ENCODE results near the gene SRF.

The SRF gene

GRCh38 chr6:43174263-43175112, 3.4 kb downstream of the SRF start:
- H3K36me3 ChIP-seq (ENCODE audit: control insufficient read depth, insufficient read depth, low read length), result peaks cover 45% of the 10 kb centered on the region
- H3K27ac ChIP-seq (ENCODE audit: low read depth, low read length), result peak overlapping the region; percentile 95
- no peaks in the 10 kb centered on the region for H3K9me3 ChIP-seq (ENCODE audit: control insufficient read depth, insufficient read depth, low read length)
- peak overlapping the region; percentile 39; the same call in 1 of the 2 replicates for H3K9ac ChIP-seq (ENCODE audit: low read depth, low read length)
- peak overlapping the region; percentile 93 for H3K4me3 ChIP-seq (ENCODE audit: low read depth, low read length)
- H3K27me3 ChIP-seq (ENCODE audit: control insufficient read depth, insufficient read depth, low read length), result no peaks in the 10 kb centered on the region
- H3K4me1 ChIP-seq (ENCODE audit: control insufficient read depth, insufficient read depth, low read length), result peaks cover 22% of the 10 kb centered on the region

- H3K36me3 ChIP-seq (ENCODE audit: control insufficient read depth, insufficient read depth, low read length), result peaks cover 47% of the 10 kb centered on the region
- H3K27ac ChIP-seq (ENCODE audit: low read depth, low read length), result no peak overlapping the region
- H3K9ac ChIP-seq (ENCODE audit: low read depth, low read length), result no peak overlapping the region
Observed at GRCh38 chr6:43175676-43176422, 4.8 kb downstream of the SRF start.

GRCh38 chr6:43176423-43176786, 5.3 kb downstream of the SRF start:
- H3K4me3 ChIP-seq (ENCODE audit: low read depth, low read length), result no peak overlapping the region
- H3K36me3 ChIP-seq (ENCODE audit: control insufficient read depth, insufficient read depth, low read length), result peaks cover 47% of the 10 kb centered on the region
- peaks cover 27% of the 10 kb centered on the region for H3K4me1 ChIP-seq (ENCODE audit: control insufficient read depth, insufficient read depth, low read length)
- H3K27me3 ChIP-seq (ENCODE audit: control insufficient read depth, insufficient read depth, low read length), result no peaks in the 10 kb centered on the region
- no peak overlapping the region for H3K27ac ChIP-seq (ENCODE audit: low read depth, low read length)
- no peak overlapping the region for H3K9ac ChIP-seq (ENCODE audit: low read depth, low read length)
- no peaks in the 10 kb centered on the region for H3K9me3 ChIP-seq (ENCODE audit: control insufficient read depth, insufficient read depth, low read length)

More at GRCh38 chr6:43175676-43176422, 4.8 kb downstream of the SRF start:
- no peaks in the 10 kb centered on the region for H3K9me3 ChIP-seq (ENCODE audit: control insufficient read depth, insufficient read depth, low read length)
- H3K4me3 ChIP-seq (ENCODE audit: low read depth, low read length), result no peak overlapping the region
- peaks cover 22% of the 10 kb centered on the region for H3K4me1 ChIP-seq (ENCODE audit: control insufficient read depth, insufficient read depth, low read length)
- H3K27me3 ChIP-seq (ENCODE audit: control insufficient read depth, insufficient read depth, low read length), result no peaks in the 10 kb centered on the region

- no peaks in the 10 kb centered on the region for H3K9me3 ChIP-seq (ENCODE audit: control insufficient read depth, insufficient read depth, low read length)
- H3K27me3 ChIP-seq (ENCODE audit: control insufficient read depth, insufficient read depth, low read length), result no peaks in the 10 kb centered on the region
- H3K4me3 ChIP-seq (ENCODE audit: low read depth, low read length), result no peak overlapping the region
- peaks cover 47% of the 10 kb centered on the region for H3K36me3 ChIP-seq (ENCODE audit: control insufficient read depth, insufficient read depth, low read length)
- H3K4me1 ChIP-seq (ENCODE audit: control insufficient read depth, insufficient read depth, low read length), result peaks cover 27% of the 10 kb centered on the region
- no peak overlapping the region for H3K27ac ChIP-seq (ENCODE audit: low read depth, low read length)
- H3K9ac ChIP-seq (ENCODE audit: low read depth, low read length), result no peak overlapping the region
Observed at GRCh38 chr6:43178150-43178549, 7.1 kb downstream of the SRF start.

GRCh38 chr6:43178951-43179830, 8.1 kb downstream of the SRF start:
- Histone ChIP-seq H3K9me3 (ENCODE audit: control insufficient read depth, insufficient read depth, low read length) (no peaks in the 10 kb centered on the region), H3K4me3 (ENCODE audit: low read depth, low read length) (no peak overlapping the region), H3K36me3 (ENCODE audit: control insufficient read depth, insufficient read depth, low read length) (peaks cover 43% of the 10 kb centered on the region), H3K27ac (ENCODE audit: low read depth, low read length) (no peak overlapping the region), H3K27me3 (ENCODE audit: control insufficient read depth, insufficient read depth, low read length) (no peaks in the 10 kb centered on the region), H3K9ac (ENCODE audit: low read depth, low read length) (no peak overlapping the region), H3K4me1 (ENCODE audit: control insufficient read depth, insufficient read depth, low read length) (peaks cover 17% of the 10 kb centered on the region)

GRCh38 chr6:43180058-43180457, 9.0 kb downstream of the SRF start:
- Histone ChIP-seq H3K9me3 (ENCODE audit: control insufficient read depth, insufficient read depth, low read length) (no peaks in the 10 kb centered on the region), H3K36me3 (ENCODE audit: control insufficient read depth, insufficient read depth, low read length) (peaks cover 39% of the 10 kb centered on the region), H3K27me3 (ENCODE audit: control insufficient read depth, insufficient read depth, low read length) (no peaks in the 10 kb centered on the region), H3K4me3 (ENCODE audit: low read depth, low read length) (no peak overlapping the region), H3K4me1 (ENCODE audit: control insufficient read depth, insufficient read depth, low read length) (peaks cover 13% of the 10 kb centered on the region; the same call in 1 of the 2 replicates), H3K27ac (ENCODE audit: low read depth, low read length) (no peak overlapping the region), H3K9ac (ENCODE audit: low read depth, low read length) (no peak overlapping the region)

DNA sequence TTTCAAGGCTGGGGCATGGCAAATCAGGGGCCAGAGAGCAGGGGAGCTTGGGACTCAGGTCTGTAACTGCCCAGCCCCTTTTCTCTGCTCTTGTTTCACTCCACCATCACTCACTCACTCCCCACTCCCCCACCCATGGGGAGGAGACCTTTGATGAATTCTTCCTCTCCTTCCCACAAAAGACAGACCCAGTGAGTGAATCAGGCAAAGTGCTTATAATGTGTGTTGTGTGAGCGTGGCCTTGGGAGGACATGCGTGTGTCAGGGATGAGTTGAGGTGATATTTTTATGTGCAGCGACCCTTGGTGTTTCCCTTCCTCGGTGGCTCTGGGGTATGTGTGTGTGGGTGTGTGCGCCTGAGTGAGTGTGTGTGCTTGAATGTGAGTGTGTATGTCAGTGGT, 9.9 kb downstream of the SRF start:
- Histone ChIP-seq H3K36me3 (ENCODE audit: control insufficient read depth, insufficient read depth, low read length) (peaks cover 34% of the 10 kb centered on the region), H3K4me1 (ENCODE audit: control insufficient read depth, insufficient read depth, low read length) (peaks cover 9% of the 10 kb centered on the region; the same call in 1 of the 2 replicates), H3K9me3 (ENCODE audit: control insufficient read depth, insufficient read depth, low read length) (no peaks in the 10 kb centered on the region), H3K27ac (ENCODE audit: low read depth, low read length) (peak overlapping the region; percentile 5), H3K27me3 (ENCODE audit: control insufficient read depth, insufficient read depth, low read length) (no peaks in the 10 kb centered on the region), H3K4me3 (ENCODE audit: low read depth, low read length) (peak overlapping the region; percentile 80), H3K9ac (ENCODE audit: low read depth, low read length) (no peak overlapping the region)

DNA sequence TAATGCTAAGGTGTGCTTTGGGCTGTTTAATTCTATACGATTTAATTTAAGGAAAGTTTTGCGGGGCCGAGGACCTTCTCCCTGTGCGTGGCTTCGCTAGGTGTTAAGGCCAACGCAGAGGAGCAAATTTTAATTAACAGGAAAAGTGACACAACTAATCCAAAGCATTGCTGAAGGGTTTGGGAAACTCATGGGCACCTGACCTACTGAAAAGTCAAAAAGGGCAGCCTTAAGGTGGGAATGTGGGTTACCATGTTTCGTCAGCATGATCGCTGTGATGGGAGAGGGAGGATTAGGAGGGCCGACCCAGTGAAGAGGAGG, 10.5 kb downstream of the SRF start:
- Histone ChIP-seq H3K9ac (ENCODE audit: low read depth, low read length) (peak overlapping the region; percentile 62), H3K27me3 (ENCODE audit: control insufficient read depth, insufficient read depth, low read length) (no peaks in the 10 kb centered on the region), H3K27ac (ENCODE audit: low read depth, low read length) (peak overlapping the region; percentile 86), H3K4me3 (ENCODE audit: low read depth, low read length) (peak overlapping the region; percentile 80), H3K36me3 (ENCODE audit: control insufficient read depth, insufficient read depth, low read length) (peaks cover 28% of the 10 kb centered on the region), H3K4me1 (ENCODE audit: control insufficient read depth, insufficient read depth, low read length) (peaks cover 9% of the 10 kb centered on the region; the same call in 1 of the 2 replicates), H3K9me3 (ENCODE audit: control insufficient read depth, insufficient read depth, low read length) (no peaks in the 10 kb centered on the region)

DNA sequence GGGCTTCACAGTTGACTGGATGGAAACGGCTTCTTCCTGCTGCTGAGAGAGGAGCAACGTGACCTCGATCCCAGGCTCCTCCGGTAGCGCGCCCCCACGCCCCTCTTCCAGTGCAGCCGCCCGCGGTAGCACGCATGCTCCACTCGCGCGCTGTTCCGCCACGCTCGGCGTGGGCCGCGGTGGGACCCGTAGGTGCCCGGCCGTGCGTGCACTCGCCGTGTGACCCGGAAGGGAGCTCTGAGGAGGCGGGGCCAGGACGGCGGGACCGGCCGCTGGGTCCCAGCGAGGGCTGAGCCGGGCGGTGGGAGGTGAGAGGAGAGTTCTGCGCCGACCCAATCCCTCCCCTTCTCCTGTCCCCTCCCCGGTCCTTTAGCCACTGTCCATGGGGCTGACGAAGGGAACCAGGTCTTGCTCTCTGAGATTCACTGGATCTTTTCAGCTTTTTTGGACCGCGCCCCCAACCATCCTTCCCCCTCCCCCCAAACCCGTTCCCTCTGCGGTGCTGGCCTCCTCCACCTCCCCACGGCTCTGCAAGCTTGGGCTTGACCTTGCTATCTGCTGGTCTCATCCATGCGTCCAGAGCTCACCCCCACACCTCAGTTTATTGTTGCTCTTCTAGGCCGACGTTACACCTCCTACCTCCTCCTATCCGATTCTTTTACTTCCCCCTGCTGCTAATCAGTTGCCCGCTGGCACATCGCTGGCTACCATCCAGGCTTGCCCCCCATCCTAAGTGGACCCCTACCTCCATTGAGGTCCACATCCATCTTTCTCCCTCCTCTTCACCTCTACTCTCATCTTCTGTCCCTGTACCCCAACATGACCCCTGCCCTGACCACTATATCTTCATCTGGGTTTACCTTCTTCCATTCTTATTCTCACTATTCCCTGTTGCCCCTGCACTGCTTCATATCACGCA, 11.1 kb downstream of the SRF start, which contains the start of gene CUL9:
CUL9 (plus strand) TSS at position 255 of the 919 bp plus-strand sequence. CDS start 2,115 bp downstream, outside the sequence.
- H3K27ac ChIP-seq (ENCODE audit: low read depth, low read length), result peak within 1 kb of the TSS; percentile 86
- no peaks in the 10 kb centered on the region for H3K9me3 ChIP-seq (ENCODE audit: control insufficient read depth, insufficient read depth, low read length)
- H3K9ac ChIP-seq (ENCODE audit: low read depth, low read length), result peak within 1 kb of the TSS; percentile 62
- no peaks in the 10 kb centered on the region for H3K27me3 ChIP-seq (ENCODE audit: control insufficient read depth, insufficient read depth, low read length)
- peaks cover 23% of the 10 kb centered on the region for H3K36me3 ChIP-seq (ENCODE audit: control insufficient read depth, insufficient read depth, low read length)
- peaks cover 9% of the 10 kb centered on the region; the same call in 1 of the 2 replicates for H3K4me1 ChIP-seq (ENCODE audit: control insufficient read depth, insufficient read depth, low read length)
- H3K4me3 ChIP-seq (ENCODE audit: low read depth, low read length), result peak within 1 kb of the TSS; percentile 80

- peaks cover 20% of the 10 kb centered on the region for H3K36me3 ChIP-seq (ENCODE audit: control insufficient read depth, insufficient read depth, low read length)
- no peaks in the 10 kb centered on the region for H3K9me3 ChIP-seq (ENCODE audit: control insufficient read depth, insufficient read depth, low read length)
- peaks cover 9% of the 10 kb centered on the region; the same call in 1 of the 2 replicates for H3K4me1 ChIP-seq (ENCODE audit: control insufficient read depth, insufficient read depth, low read length)
- H3K9ac ChIP-seq (ENCODE audit: low read depth, low read length), result no peak overlapping the region
- no peak overlapping the region for H3K27ac ChIP-seq (ENCODE audit: low read depth, low read length)
- no peaks in the 10 kb centered on the region for H3K27me3 ChIP-seq (ENCODE audit: control insufficient read depth, insufficient read depth, low read length)
- H3K4me3 ChIP-seq (ENCODE audit: low read depth, low read length), result no peak overlapping the region
Observed at GRCh38 chr6:43183441-43183840, 12.4 kb downstream of the SRF start.
